Neutrophil (primary cell): ENCODE results near the gene CEMIP.

Experiments
- H3K27ac ChIP-seq: fragments of 200-600 bp; sonication (generic); 2 replicates; pipeline ENCODE4 v1.5.1; 2016; ENCODE audit warnings: mild to moderate bottlenecking, moderate library complexity
- H3K27me3 ChIP-seq: fragments of 200-600 bp; sonication (generic); 2 replicates; pipeline ENCODE4 v1.6.0; 2016; ENCODE audit warnings: mild to moderate bottlenecking
- H3K36me3 ChIP-seq: fragments of 200-600 bp; sonication (generic); 2 replicates; pipeline ENCODE4 v1.5.1; 2017
- H3K4me1 ChIP-seq, 2 experiments: fragments of 200-600 bp in 1 of 2; sonication (generic) in 1 of 2; 1 replicate in 1 of 2; 2 replicates in 1 of 2; pipeline versions ENCODE4 v1.5.1 to v1.6.1; 2013 to 2016; ENCODE audit warnings: low read depth in 1 of 2, low read length in 1 of 2, mild to moderate bottlenecking in 1 of 2, moderate library complexity in 1 of 2; ENCODE audit not compliant: control insufficient read depth in 1 of 2, insufficient read depth in 1 of 2
- H3K4me3 ChIP-seq, 2 experiments: fragments of 200-600 bp in 1 of 2; sonication (generic) in 1 of 2; 1 replicate in 1 of 2; 2 replicates in 1 of 2; pipeline ENCODE4 v1.5.1; 2013 to 2016; ENCODE audit warnings: low read depth in 1 of 2, low read length in 1 of 2, mild to moderate bottlenecking in 1 of 2, moderate library complexity in 1 of 2
- H3K9me3 ChIP-seq: fragments of 200-600 bp; sonication (generic); 2 replicates; pipeline ENCODE4 v1.5.1; 2016
- TF ChIP-seq, protein P1 (sequence below): fragments of 200-600 bp; sonication (generic); IDR thresholded peaks from 2 replicates; pipeline ENCODE4 v1.5.1; 2016; ENCODE audit warnings: antibody characterized with exemption

Gene CEMIP

DNA sequence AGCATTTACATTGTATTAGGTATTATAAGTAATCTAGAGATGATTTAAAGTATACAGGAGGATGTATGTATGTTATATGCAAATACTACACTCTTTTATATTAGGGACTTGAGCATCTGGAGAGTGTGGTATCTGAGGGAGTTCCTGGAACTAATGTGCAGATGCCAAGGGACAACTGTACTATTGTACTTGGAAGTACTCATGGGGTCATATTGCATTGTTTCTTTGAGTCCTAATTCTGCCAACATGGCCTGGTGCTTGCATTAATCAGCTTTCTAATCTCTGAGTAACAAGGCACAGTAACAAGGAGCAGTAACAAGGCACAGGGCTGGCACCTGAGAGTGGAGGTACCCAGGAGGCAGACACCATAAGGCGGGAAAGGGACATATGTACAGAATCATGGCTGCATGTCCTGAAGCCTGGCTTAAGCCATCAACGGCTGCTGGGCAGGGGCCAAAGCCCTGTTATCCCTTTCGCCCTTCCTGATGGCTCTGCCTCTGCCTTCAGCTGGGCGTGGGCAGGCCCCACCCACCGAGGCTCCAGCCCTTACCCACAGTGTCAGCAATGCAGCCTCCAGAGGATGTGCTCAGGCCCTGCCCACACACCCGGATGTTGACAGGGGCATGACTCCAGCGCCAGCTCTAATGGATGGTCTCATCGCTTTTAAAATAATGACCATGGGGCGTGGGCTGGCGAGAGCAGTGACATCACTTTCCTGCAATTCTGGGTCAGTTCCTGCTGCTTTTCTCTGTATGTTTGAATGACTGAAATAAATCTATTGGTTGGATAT, 22.9 kb downstream of the CEMIP start:
- H3K36me3 ChIP-seq: no peaks in the 10 kb centered on the region

GRCh38 chr15:80803580-80804525, 24.7 kb downstream of the CEMIP start:
- Histone ChIP-seq H3K27ac (no peak overlapping the region), H3K9me3 (no peaks in the 10 kb centered on the region), H3K36me3 (no peaks in the 10 kb centered on the region), H3K4me3 (no peak overlapping the region), H3K27me3 (peaks cover 12% of the 10 kb centered on the region), H3K4me1 (no peaks in the 10 kb centered on the region)
- TF ChIP-seq, protein P1, sequence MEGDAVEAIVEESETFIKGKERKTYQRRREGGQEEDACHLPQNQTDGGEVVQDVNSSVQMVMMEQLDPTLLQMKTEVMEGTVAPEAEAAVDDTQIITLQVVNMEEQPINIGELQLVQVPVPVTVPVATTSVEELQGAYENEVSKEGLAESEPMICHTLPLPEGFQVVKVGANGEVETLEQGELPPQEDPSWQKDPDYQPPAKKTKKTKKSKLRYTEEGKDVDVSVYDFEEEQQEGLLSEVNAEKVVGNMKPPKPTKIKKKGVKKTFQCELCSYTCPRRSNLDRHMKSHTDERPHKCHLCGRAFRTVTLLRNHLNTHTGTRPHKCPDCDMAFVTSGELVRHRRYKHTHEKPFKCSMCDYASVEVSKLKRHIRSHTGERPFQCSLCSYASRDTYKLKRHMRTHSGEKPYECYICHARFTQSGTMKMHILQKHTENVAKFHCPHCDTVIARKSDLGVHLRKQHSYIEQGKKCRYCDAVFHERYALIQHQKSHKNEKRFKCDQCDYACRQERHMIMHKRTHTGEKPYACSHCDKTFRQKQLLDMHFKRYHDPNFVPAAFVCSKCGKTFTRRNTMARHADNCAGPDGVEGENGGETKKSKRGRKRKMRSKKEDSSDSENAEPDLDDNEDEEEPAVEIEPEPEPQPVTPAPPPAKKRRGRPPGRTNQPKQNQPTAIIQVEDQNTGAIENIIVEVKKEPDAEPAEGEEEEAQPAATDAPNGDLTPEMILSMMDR: no peak

More for the DNA sequence above, 22.9 kb downstream of the CEMIP start:
- Histone ChIP-seq H3K4me3 (no peak overlapping the region), H3K4me1 (no peaks in the 10 kb centered on the region), H3K27ac (no peak overlapping the region), H3K9me3 (no peaks in the 10 kb centered on the region), H3K27me3 (peaks cover 12% of the 10 kb centered on the region)
- TF ChIP-seq, protein P1: no peak

DNA sequence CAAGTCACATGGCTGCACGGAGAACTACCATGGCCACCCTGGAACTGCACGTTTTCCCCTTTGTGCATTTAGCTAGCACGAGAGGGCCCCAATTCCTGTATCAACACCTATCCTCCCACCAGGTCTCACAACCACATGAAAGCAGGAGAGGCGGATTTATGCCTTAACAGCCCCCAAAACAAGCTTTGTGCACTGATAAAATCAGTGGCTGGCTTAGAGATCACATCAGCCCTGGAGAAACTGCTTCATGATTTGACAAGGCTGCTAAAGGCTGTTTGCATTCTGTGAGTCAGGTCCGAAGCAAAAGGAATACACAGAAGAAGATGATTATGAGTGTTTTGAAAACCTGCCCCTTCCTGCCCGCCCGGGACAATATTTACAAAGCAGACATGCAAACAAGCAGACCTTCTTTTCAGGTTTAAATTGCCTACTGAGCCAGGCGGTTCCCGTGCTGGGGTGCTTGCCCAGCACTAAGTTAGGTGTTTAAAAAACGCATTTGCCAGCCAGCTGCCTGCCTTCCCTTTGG, 25.9 kb downstream of the CEMIP start:
- no peak overlapping the region for H3K4me3 ChIP-seq
- H3K27ac ChIP-seq: no peak overlapping the region
- H3K4me1 ChIP-seq: no peaks in the 10 kb centered on the region
- H3K36me3 ChIP-seq: no peaks in the 10 kb centered on the region
- TF ChIP-seq, protein P1: no peak
- no peaks in the 10 kb centered on the region for H3K9me3 ChIP-seq
- peaks cover 17% of the 10 kb centered on the region for H3K27me3 ChIP-seq

DNA sequence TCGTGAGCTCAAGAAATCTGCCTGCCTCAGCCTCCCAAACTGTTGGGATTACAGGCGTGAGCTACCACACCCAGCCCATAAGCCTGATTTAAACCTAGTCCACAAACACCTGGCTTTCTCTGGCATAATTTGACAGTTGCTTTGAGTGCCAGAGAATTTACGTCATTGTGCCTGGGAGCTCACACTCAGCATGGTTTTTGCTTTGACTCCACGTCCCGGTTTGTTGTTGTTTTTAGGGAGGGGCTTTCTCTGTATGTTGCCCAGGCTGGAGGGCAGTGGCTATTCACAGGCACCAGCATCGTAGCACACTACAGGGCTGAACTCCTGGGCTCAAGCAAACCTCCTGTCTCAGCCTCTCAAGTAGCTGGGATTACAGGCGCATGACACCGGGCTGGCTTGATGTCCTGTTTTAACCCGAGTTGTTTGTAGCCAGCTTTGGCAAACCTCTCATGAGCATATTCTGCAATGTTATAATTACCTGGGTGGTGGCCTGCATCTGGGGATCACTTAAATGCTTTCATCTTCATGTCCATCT, 32.7 kb downstream of the CEMIP start:
- Histone ChIP-seq H3K27ac (no peak overlapping the region), H3K36me3 (no peaks in the 10 kb centered on the region)

GRCh38 chr15:80815106-80815505, 35.9 kb downstream of the CEMIP start:
- H3K4me1 ChIP-seq: no peaks in the 10 kb centered on the region
- H3K27me3 ChIP-seq: peaks cover 22% of the 10 kb centered on the region
- no peaks in the 10 kb centered on the region for H3K9me3 ChIP-seq
- no peaks in the 10 kb centered on the region for H3K36me3 ChIP-seq
- TF ChIP-seq, protein P1: no peak
- no peak overlapping the region for H3K4me3 ChIP-seq
- no peak overlapping the region for H3K27ac ChIP-seq

More for the DNA sequence above, 32.7 kb downstream of the CEMIP start:
- H3K9me3 ChIP-seq: no peaks in the 10 kb centered on the region
- no peaks in the 10 kb centered on the region for H3K4me1 ChIP-seq
- no peak overlapping the region for H3K4me3 ChIP-seq
- peaks cover 20% of the 10 kb centered on the region for H3K27me3 ChIP-seq
- TF ChIP-seq, protein P1: no peak
